ENCODE measurements around the gene FCHO1.

Gene FCHO1

DNA sequence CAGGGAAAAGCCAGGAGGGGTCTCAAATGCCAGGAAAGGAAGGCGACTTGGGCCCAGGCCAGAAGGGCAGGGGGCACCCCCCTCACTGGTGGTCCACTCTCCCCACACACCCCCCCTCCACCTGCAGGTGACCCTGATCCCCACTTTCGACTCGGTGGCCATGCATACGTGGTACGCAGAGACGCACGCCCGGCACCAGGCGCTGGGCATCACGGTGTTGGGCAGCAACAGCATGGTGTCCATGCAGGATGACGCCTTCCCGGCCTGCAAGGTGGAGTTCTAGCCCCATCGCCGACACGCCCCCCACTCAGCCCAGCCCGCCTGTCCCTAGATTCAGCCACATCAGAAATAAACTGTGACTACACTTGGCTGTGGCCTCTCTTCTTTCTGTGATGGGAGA is 17.1 kb upstream of the FCHO1 start:
- DNase-seq (ENCODE audit: low read depth in 2 of 3, low spot score in 2 of 3), result no peak

DNA sequence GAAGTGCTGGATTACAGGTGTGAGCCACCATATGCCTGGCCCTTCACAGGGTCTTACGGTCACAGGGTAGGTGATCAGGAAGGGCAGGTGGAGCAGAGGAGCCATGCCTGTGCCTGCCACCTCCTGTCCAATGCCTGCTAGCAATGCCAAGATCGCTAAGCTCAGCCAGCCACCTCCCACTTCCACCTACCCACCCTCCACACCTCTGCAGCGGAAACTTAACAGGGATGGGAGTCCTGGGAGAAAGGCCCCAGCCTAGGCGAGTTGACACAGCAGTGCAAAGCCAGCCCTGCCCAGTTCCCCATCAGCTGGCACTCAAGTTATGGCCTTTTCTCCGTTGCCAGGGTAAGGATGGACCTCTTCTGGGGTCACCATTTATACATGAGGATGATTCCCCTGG is 15.9 kb upstream of the FCHO1 start:
- no peak for DNase-seq (ENCODE audit: low read depth in 2 of 3, low spot score in 2 of 3)

DNA sequence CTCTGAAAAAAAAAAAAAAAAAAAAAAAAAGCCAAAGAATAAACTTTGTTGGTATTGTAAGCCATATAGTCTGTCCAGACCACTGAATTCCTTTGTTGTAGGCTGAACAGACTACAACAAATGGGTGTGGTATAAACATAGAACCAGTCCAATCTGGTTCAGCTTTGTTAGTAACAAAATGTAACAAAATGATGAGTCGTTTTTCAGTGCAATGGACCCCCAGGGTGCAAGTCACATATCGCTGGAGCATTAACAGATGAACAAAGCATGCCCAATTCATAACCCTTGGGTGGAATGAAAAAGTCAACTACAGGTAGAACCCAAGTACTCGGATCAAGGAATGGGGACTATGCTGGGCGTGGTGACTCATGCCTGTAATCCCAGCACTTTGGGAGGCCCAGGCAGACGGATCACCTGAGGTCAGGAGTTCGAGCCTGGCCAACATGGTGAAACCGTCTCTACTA is 13.6 kb upstream of the FCHO1 start:
- DNase-seq (ENCODE audit: low read depth in 2 of 3, low spot score in 2 of 3), result no peak

DNA sequence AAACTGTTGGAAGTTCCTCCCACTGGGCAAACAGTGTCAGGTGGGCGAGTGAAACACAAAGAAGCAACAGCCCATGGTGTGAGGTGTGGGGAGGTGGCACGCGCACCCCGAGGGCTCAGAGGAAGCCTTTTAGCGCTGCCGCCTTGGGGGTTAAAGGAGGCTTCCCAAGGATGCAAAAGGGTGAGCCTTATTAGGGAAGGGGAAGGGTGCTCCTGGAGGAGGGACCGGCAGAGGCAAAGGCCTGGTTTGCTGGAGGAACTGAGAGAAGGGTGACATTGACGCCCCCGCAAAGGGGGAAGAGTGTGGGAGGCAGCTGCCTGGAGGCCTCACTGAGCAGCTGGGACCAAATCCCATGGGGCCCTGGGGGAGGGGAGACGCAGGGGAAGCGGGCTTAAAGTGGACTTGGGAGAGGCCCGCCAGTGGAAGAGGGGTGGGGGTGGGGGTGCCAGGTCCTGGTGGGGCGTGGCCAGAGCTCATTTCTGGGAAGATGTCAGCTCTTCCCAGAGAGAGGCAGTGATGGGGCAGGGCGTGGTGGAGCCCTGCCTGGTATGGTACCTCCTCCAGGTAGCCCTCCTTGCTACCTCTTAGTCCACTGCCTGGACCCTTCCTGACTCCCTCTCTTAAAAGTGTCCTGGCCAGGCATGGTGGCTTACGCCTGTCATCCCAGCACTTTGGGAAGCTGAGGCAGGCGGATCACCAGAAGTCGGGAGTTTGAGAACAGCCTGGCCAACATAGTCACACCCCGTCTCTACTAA is 12.0 kb upstream of the FCHO1 start:
- no peak for DNase-seq (ENCODE audit: low read depth in 2 of 3, low spot score in 2 of 3)

- DNase-seq (ENCODE audit: low read depth in 2 of 3, low spot score in 2 of 3), result no peak
Measured at GRCh38 chr19:17741456-17741855, 9.8 kb upstream of the FCHO1 start.

DNA sequence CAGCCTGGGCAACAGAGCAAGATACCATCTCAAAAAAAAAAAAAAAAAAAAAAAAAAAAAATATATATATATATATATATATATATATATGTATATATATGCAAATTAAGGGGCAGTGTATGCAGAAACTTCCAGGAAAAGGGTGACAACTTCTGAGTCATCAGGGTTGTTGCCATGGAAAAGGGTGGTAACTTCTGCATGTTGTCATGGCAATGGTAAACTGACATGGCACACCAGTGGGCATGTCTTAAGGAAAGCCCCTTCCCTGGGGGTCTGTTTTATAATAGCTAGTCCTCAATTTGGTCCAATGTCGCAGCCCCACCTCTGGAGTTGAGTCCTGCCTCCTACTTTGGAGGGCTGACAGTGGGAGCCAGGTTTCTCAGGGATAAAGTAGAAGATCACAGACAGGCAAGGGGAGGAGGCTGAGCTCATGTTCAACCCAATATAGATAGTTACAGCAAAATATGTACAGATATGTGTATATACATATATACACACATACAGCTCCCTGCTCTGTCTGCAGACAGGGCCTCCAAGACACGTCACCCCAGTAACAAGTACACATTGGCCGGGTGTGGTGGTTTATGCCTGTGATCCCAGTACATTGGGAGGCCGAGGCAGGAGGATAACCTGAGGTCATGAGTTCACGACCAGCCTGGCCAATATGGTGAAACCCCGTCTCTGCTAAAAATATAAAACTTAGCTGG is 7.2 kb upstream of the FCHO1 start:
- DNase-seq (ENCODE audit: low read depth in 2 of 3, low spot score in 2 of 3), result no peak

DNA sequence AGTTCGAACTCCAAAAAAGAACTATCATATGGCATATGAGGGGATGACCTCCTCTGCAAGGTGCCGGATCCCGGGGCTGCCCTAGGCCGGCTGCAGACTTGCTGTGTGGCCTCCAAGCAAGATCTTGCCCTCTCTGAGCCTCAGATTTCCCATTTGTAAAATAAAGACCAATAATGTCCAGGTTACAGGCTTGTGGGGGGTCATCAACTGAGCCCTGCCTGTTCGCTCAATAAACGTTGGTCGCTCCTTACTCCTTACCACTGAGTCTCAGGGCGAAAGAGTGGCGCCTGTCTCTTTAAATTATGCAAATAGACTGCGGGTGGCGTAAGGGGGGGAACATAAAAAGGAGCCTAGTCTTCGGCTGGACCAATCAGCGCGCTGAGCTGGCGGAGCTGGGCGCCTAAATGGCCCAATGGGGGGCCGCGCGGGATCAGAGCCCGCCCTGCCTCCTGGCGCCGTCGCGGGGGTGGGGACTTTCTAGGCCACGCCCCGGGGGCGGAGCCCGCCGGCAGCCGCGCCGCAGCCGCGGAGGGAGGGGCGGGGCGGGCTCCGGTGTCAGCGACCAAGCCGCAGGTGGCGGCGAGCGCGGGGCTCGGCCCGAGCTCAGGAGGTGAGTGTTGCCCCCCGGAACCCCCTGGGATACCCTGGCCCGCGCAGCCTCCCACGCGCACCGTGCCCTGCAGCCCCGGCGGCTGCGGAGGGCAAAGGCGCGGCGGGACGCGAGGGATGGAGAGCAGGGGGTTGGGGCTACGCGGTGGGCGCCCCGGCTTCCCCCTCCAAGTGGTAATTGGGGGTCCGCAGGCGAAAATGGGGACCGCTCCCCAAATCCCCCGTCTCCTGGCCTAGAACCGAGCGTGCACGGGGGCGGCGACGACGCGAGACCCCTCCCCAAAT is 3.8 kb upstream of the FCHO1 start:
- peak; percentile 64 to 87 (median 83) for DNase-seq (ENCODE audit: low read depth in 2 of 3, low spot score in 2 of 3)

- no peak for DNase-seq (ENCODE audit: low read depth in 2 of 3, low spot score in 2 of 3)
Measured at GRCh38 chr19:17748884-17749638, 2.2 kb upstream of the FCHO1 start.

DNA sequence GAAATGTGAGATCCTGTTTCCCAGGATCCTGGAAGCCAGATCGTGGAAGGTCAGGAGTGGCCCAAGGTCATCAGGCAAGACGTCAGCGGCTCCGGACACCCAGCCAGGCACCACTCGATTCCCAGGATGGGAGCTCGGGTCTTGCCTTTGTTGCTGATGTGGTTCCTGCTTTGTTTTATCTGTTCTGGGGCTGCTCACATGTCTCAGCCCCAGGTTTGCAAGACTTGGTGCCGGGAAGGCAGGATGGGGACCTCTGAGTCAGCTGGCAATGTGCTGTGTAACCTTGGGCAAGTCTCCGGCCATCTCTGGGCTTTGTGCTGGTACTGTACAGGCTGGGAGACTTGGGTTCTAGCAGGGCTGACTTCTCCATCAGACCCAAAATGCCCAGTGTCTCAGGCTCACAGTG is 1.4 kb upstream of the FCHO1 start:
- no peak for DNase-seq (ENCODE audit: low read depth in 2 of 3, low spot score in 2 of 3)

- DNase-seq (ENCODE audit: low read depth in 2 of 3, low spot score in 2 of 3), result no peak
Measured at GRCh38 chr19:17751912-17752273, 616 bp downstream of the FCHO1 start.

GRCh38 chr19:17752865-17753639 is 1.8 kb downstream of the FCHO1 start:
- DNase-seq (ENCODE audit: low read depth in 2 of 3, low spot score in 2 of 3), result no peak

- no peak for DNase-seq (ENCODE audit: low read depth in 2 of 3, low spot score in 2 of 3)
Measured at GRCh38 chr19:17753976-17754375, 2.7 kb downstream of the FCHO1 start.

DNA sequence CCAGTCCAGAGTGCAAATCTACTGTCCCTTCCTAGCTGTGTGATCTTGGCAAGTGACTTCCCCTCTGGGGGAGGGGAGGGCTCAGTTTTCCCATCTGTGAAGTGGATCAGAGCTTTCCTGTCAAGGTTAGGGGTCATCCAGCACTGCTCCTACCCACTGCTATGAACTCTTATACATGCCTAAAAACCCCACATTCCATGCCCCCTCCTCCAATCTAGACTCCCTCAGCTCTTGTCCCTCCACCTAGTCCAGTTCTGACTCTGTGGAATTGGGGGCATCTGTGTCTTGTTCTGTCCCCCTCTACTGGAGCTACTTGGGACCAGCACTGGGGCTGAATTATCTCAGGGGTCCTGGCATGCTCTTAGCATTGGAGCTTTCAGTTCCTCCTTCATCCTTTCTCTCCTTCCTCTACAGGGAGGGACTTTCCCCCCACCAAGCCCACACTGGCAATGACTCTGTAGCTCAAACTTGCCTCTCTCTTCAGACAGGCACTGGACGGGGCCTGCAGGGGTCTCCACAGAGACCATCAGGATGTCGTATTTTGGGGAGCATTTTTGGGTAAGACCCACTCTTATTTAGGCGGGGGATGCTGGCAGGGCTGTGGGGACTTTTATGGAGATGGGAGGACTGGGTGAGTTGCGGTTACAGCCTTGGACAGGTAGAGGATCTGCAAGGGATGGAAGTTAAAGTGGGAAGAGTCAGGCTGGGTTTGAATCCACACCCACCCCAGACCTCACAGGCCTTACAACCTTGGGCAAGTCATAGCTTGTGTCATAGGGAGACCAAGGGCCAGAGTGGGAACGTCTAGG is 3.6 kb downstream of the FCHO1 start:
- DNase-seq (ENCODE audit: low read depth in 2 of 3, low spot score in 2 of 3), result no peak

DNA sequence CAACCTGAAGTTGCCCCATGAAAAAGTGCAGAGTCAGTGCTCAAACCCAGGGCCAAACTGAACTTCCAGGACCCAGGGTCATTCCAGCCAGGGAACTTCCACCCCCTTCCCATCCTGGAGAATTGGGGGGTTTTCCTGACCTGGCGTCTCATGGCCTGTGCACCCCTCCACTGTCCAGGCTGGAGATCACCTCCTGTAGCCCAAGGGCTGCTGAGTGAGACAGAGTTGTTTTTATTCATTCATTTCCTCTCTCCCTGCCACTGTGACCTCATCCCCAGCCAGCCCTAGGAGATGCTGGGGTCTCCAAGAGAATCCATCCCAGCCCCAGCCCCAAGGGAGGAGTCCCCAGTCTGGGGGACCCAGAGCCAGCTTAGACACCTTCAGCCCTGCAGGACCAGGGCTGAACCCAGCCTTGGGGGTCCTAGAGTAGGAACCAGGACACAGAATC is 4.2 kb downstream of the FCHO1 start:
- no peak for DNase-seq (ENCODE audit: low read depth in 2 of 3, low spot score in 2 of 3)

DNA sequence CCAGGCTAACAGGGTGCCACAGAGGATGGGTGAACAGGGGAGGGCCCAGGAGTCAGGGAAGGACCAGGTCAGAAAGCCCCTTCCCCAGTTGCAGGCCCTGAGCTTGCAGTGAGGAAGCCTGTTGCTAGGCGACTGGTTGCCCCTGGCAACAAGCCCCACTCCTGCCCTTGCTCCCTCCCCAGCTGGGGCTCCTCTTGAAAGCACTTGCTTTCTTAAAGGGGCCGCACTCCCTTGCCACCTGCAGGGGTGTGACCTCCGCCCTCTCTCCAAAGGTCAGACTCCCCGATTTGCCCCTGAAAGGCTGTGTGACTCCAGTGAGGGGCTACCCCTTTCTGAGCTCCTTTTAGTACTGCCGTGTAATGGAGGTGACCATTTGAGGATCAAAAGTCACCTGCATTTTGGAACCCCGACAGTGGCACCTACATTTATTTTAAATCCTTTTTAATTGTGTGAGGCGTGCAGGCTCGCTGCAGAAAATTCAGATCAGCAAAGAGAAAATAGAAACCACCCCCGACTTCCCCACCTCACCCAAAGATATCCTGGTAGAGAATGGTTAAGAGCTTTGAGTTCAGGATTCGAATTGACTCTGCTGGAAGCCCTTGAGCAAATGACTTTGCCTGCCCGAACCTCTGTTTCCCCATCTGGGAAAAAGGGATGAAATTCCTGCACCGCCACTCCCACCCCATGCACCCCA is 4.8 kb downstream of the FCHO1 start:
- DNase-seq (ENCODE audit: low read depth in 2 of 3, low spot score in 2 of 3), result no peak

DNA sequence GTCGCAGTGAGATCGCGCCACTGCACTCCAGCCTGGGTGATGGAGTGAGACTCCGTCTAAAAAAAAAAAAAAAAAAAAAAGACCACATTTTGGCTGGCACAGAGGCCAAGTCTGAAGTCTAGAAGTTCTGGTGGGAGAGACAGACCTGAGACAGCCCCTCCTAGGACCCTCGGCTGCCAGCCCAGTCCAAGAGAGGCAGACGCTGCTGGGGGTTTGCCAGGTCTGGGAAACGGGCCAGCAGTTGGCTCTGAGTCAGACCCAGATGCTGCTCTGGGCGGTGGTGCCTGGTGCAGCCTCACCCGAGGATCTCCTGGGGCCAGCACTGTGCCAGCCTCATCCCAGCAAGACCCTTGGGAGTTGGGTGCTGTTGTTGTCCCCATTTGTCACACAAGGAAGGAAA is 5.8 kb downstream of the FCHO1 start:
- DNase-seq (ENCODE audit: low read depth in 2 of 3, low spot score in 2 of 3), result no peak

GRCh38 chr19:17758515-17758914 is 7.2 kb downstream of the FCHO1 start:
- DNase-seq (ENCODE audit: low read depth in 2 of 3, low spot score in 2 of 3), result no peak

DNA sequence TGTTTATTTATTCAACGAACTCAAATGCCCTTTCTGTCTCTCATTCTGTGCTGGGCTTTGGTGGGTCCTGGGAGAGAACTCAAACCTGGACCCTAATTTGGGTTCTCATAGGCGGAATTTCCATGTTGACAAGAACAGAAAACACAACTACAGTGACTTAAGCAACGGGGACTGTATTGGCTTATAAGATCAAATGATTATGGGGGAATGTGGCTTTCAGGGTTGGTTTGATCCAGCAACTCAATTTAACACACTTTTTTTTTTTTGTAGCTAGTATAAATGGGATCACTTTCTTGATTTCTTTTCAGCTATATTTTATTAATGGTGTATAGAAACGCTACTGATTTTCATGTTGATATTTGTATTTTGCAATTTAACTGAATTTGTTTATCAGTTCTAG is 9.9 kb downstream of the FCHO1 start:
- DNase-seq (ENCODE audit: low read depth in 2 of 3, low spot score in 2 of 3), result no peak

All from activated CD8-positive, alpha-beta memory T cell treated with anti-CD3 and anti-CD28 coated beads for 48 hours (primary cell).